Occipital lobe (tissue), 2 donors: Measurements from ENCODE around the gene RSAD2. TPM values are rescaled to one million over a fixed set of nuclear protein-coding genes. Genes with fewer than 3 reads are reported as not detected.

Experiments
- DNase-seq: peaks from one replicate; lab custom pipeline; 2025; lab: John Stamatoyannopoulos, UW
- total RNA-seq: library from RNA; depleted of rRNA; stranded (reverse); fragments of >200 nt; gene quantifications from one replicate; pipeline ENCODE4 v1.2.3, GENCODE V29; 2014

RSAD2 gene
- total RNA-seq, 1 donor from 2014 or later: 6.9 TPM

GRCh38 chr2:6944555-6944954 lies 67.0 kb downstream of the RSAD2 start:
- DNase-seq: no peak

GRCh38 chr2:6945087-6945813 lies 67.7 kb downstream of the RSAD2 start:
- no peak for DNase-seq

- no peak for DNase-seq
Measured at GRCh38 chr2:6945821-6946220, 68.2 kb downstream of the RSAD2 start.

GRCh38 chr2:6946722-6947121 lies 69.1 kb downstream of the RSAD2 start:
- no peak for DNase-seq

Other genes with a start within 250 kb of the RSAD2 start
- gene CMPK2, start 11.9 kb upstream of the RSAD2 start, total RNA-seq: 10.9 TPM
- gene RNF144A, start 39.6 kb downstream of the RSAD2 start, total RNA-seq: 41.5 TPM